Retinal pigment epithelial cell (primary cell): Measurements from ENCODE around the gene LRRC47.

Experiments
- DNase-seq: peaks from one replicate; pipeline ENCODE4 v3.0.0-alpha.2; 2010; ENCODE audit warnings: low read depth
- H3K4me3 ChIP-seq: 2 replicates; pipeline ENCODE4 v1.5.1; 2011; ENCODE audit warnings: mild to moderate bottlenecking, low read length, control low read depth, moderate library complexity
- TF ChIP-seq, protein P1 (sequence below): conservative IDR thresholded peaks from 2 replicates; pipeline ENCODE4 v1.5.1; 2011; ENCODE audit warnings: low read depth, low read length, control low read depth, inconsistent platforms

LRRC47 gene

DNA sequence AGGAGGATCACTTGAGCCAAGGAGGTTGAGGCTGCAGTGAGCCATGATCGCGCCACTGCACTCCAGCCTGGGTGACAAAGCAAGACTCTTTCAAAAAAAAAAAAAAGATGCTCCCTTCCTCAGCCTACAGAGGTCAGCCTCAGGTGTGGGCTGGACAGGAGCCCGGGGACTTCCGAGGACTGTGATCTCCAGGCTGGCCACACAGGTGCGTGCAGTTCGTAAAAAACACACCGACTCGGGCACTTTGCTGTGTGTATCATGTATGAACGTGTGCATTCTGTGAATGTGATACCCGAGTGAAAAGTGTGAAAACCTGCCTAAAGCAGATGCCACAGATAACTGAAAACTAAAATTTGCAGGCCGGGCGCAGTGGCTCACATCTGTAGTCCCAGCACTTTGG is 52.5 kb downstream of the LRRC47 start:
- no peak overlapping the region for H3K4me3 ChIP-seq
- no peak for DNase-seq
- TF ChIP-seq, protein P1, sequence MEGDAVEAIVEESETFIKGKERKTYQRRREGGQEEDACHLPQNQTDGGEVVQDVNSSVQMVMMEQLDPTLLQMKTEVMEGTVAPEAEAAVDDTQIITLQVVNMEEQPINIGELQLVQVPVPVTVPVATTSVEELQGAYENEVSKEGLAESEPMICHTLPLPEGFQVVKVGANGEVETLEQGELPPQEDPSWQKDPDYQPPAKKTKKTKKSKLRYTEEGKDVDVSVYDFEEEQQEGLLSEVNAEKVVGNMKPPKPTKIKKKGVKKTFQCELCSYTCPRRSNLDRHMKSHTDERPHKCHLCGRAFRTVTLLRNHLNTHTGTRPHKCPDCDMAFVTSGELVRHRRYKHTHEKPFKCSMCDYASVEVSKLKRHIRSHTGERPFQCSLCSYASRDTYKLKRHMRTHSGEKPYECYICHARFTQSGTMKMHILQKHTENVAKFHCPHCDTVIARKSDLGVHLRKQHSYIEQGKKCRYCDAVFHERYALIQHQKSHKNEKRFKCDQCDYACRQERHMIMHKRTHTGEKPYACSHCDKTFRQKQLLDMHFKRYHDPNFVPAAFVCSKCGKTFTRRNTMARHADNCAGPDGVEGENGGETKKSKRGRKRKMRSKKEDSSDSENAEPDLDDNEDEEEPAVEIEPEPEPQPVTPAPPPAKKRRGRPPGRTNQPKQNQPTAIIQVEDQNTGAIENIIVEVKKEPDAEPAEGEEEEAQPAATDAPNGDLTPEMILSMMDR, result no peak

DNA sequence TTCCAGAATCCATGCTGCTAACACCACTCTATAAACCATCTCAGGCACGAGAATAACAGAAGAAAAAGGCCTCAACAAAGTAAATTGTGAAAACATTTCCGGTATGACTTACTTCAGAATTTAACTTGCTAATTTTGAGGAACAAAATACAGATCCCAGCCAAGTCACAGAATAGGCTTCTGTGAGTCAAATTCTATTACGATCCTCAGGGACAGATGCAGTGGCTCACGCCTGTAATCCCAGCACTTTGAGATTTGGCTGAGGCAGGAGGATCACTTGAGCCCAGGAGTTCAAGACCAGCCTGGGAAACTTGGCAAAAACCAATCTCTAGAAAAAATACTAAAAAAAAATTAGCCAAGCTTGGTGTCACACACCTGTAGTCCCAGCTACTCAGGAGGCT is 52.9 kb downstream of the LRRC47 start:
- TF ChIP-seq, protein P1, result no peak
- DNase-seq, result no peak

DNA sequence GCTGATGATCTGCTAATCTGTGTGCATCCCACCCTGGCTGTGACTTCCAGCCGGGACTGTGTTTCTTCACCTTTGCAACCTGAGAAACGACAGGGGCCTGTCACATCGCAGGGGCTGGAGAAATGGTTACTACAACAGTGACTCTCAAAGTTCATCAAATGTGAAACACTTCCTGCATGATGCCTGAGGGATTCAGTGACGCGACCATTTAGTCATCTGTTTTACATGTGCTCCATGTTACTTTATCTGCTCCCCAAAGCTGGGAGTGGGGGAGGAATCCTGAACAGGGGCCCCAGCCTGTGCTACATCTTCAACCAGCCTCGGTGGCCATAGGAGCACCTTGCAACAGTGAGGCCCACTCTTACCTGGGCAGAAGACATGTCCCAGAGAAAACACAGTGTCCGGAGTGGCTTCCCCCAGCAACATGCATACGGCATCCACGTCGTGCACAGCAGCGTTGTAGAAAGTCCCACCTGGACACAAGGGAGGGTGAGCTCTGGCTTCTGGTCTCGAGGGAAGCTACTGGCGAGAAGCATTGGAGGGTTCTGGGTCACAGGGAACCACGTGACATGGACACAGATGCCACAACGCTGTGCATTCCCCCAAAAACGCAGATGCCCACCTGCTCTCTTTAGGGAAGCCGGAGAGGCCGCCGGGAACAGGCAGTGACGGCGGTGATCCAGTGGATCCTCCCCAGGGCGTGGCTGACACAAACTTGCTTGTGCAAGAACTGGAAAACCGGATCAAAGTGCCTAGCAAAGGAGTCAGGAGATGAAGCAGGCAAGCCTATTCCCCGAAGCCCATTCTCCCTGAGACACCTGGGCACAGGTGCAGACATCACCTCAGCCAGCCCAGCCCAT is 53.6 kb downstream of the LRRC47 start:
- no peak for DNase-seq
- TF ChIP-seq, protein P1, result no peak
- no peak overlapping the region for H3K4me3 ChIP-seq

More for the DNA sequence above, 52.9 kb downstream of the LRRC47 start:
- H3K4me3 ChIP-seq, result no peak overlapping the region

DNA sequence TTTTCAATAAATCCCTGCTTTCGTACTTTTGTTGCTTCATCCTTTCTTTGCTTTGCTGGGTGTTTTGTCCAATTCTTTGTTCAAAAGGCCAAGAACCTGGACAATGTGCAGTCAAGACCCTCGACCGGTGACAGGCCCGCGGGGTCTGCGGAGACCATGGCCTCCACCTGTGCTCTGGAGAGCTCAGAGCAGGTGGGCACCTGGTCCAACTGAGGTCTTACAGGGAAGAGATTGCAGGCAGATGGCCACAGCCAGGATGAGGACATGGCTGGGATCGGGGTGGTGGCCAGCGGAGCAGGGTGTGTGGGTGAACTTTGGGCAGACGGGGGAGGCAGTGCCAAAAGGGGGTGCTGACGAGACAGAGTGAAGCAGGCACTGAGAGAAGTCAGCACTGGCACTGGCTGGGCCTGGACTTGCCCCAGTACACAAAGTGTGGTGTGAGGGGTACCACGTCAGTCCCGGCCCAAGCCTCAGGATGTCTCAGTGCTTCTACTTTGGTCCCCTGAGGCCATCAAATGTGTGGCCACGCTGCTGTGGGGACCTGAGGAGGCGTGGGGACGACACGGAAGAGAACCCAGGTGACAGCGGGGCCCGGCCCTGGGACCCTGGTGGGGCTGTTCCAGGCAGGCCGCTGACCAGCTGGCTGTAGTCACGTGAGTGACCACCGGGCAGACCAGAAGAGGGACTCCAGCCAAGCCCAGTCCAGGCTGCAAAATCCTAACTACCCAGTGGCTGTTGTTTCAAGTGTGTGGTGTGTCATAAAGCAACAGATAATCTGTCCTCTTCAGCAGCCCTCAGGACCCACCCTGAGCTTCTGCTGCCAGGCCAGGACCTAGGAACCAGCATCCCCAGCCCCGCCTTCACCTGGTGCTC is 54.5 kb downstream of the LRRC47 start:
- TF ChIP-seq, protein P1, result no peak
- H3K4me3 ChIP-seq, result no peak overlapping the region
- DNase-seq, result no peak

DNA sequence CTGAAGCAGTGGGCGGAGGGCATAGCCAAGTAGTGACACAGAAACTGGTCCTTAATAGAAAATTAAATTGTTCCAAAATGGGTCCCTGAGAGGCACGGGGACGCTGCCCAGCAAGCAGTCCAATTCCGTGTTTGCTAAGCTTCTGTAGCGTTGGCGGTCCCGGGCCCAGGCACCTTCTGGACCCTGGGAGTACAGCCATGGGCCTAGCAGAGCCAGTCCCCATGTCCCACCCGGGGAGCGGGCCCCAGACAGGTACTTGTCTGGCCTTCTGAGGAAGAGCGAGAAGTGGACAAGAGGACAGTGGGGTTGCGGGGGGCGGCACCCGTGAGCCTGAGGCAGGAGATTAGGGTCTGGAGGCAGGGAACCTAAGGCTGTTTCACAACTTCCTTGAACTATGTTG is 55.5 kb downstream of the LRRC47 start:
- no peak for DNase-seq
- TF ChIP-seq, protein P1, result no peak
- no peak overlapping the region for H3K4me3 ChIP-seq

DNA sequence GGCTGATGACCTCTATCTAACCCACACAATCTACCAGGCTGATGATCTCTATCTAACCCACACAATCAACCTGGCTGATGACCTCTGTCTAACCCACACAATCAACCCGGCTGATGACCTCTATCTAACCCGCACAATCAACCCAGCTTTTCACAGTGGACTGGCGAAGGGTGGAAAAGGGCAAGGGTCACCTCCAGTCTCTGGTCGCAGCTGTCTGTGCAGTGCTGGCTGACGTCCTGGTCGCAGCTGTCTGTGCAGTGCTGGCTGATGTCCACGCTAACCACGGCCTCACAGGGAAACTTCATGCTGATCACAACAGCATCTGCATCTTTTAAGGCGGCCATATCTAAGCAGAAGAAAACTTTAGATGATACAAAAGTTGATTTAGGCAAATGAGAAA is 56.3 kb downstream of the LRRC47 start:
- TF ChIP-seq, protein P1, result no peak
- no peak for DNase-seq
- H3K4me3 ChIP-seq, result no peak overlapping the region
